Ectodermal cell (in vitro differentiated cells): Measurements from ENCODE around the gene RRP36.
"Not testable (repeated sequence)": the region's sequence is repeated elsewhere in the genome, so short reads cannot be mapped to it uniquely, and the experiment has no call there.

ENCODE experiments used
- H3K27ac ChIP-seq: 2 replicates; pipeline ENCODE4 v1.7.0; 2013; ENCODE audit warnings: mild to moderate bottlenecking, low read depth, low read length; ENCODE audit not compliant: insufficient read depth, poor library complexity, severe bottlenecking
- H3K27me3 ChIP-seq: 2 replicates; pipeline ENCODE4 v1.7.0; 2013; ENCODE audit warnings: mild to moderate bottlenecking, low read length; ENCODE audit not compliant: insufficient read depth, control insufficient read depth, poor library complexity, severe bottlenecking
- H3K36me3 ChIP-seq: one replicate; pipeline ENCODE4 v1.7.0; 2013; ENCODE audit warnings: low read length; ENCODE audit not compliant: control insufficient read depth, insufficient read depth
- H3K4me1 ChIP-seq: one replicate; pipeline ENCODE4 v1.7.0; 2013; ENCODE audit warnings: low read length; ENCODE audit not compliant: control insufficient read depth, insufficient read depth
- H3K4me3 ChIP-seq: 2 replicates; pipeline ENCODE4 v1.7.0; 2013; ENCODE audit warnings: low read depth, low read length, control low read depth; ENCODE audit not compliant: insufficient read depth
- H3K9me3 ChIP-seq: 2 replicates; pipeline ENCODE4 v1.7.0; 2013; ENCODE audit warnings: mild to moderate bottlenecking, low read length, moderate library complexity; ENCODE audit not compliant: control insufficient read depth
- WGBS, 2 experiments: methylation state at CpG; one replicate each; pipeline ENCODE4 v1.1.7; 2013; ENCODE audit warnings: missing lambda C conversion rate in 2 of 2; 5-methylcytosine and 5-hydroxymethylcytosine counted together

The RRP36 gene

GRCh38 chr6:43037197-43037596, 15.8 kb downstream of the RRP36 start:
- Histone ChIP-seq H3K4me3 (no peak overlapping the region), H3K4me1 (peaks cover 5% of the 10 kb centered on the region), H3K9me3 (no peaks in the 10 kb centered on the region), H3K27me3 (no peaks in the 10 kb centered on the region), H3K27ac (no peak overlapping the region), H3K36me3 (peaks cover 41% of the 10 kb centered on the region)
- 86 to 87% methylated on average over 5 of the region's 5 CpGs for WGBS, 2 experiments

- Histone ChIP-seq H3K27ac (no peak overlapping the region), H3K27me3 (no peaks in the 10 kb centered on the region), H3K36me3 (peaks cover 41% of the 10 kb centered on the region), H3K4me3 (no peak overlapping the region), H3K9me3 (no peaks in the 10 kb centered on the region), H3K4me1 (peaks cover 5% of the 10 kb centered on the region)
- WGBS, 2 experiments: 91 to 95% methylated on average over 9 of the region's 9 CpGs
Measured at GRCh38 chr6:43037706-43038105, 16.3 kb downstream of the RRP36 start.

GRCh38 chr6:43038727-43039126, 17.3 kb downstream of the RRP36 start:
- Histone ChIP-seq H3K9me3 (no peaks in the 10 kb centered on the region), H3K27me3 (no peaks in the 10 kb centered on the region), H3K4me1 (peaks cover 5% of the 10 kb centered on the region), H3K36me3 (peaks cover 36% of the 10 kb centered on the region), H3K27ac (no peak overlapping the region), H3K4me3 (no peak overlapping the region)
- 96% methylated on average over 9 of the region's 9 CpGs for WGBS, 2 experiments

- H3K27ac ChIP-seq: no peak overlapping the region
- WGBS, 2 experiments: 96 to 97% methylated on average over 18 of the region's 18 CpGs
- H3K36me3 ChIP-seq: peaks cover 44% of the 10 kb centered on the region
- no peaks in the 10 kb centered on the region for H3K9me3 ChIP-seq
- H3K4me3 ChIP-seq: no peak overlapping the region
- no peaks in the 10 kb centered on the region for H3K27me3 ChIP-seq
- H3K4me1 ChIP-seq: peaks cover under 1% of the 10 kb centered on the region
Measured at GRCh38 chr6:43040542-43041257, 19.3 kb downstream of the RRP36 start.

GRCh38 chr6:43041475-43041874, 20.1 kb downstream of the RRP36 start:
- peaks cover 46% of the 10 kb centered on the region for H3K36me3 ChIP-seq

GRCh38 chr6:43043310-43043709, 21.9 kb downstream of the RRP36 start:
- H3K27ac ChIP-seq: no peak overlapping the region
- no peaks in the 10 kb centered on the region for H3K27me3 ChIP-seq
- peaks cover 46% of the 10 kb centered on the region for H3K36me3 ChIP-seq
- no peaks in the 10 kb centered on the region for H3K9me3 ChIP-seq
- WGBS, 2 experiments: 94 to 98% methylated on average over 9 of the region's 9 CpGs
- no peaks in the 10 kb centered on the region for H3K4me1 ChIP-seq
- H3K4me3 ChIP-seq: no peak overlapping the region

More at GRCh38 chr6:43041475-43041874, 20.1 kb downstream of the RRP36 start:
- H3K27ac ChIP-seq, H3K4me1 ChIP-seq, H3K4me3 ChIP-seq, H3K9me3 ChIP-seq, H3K27me3 ChIP-seq: not testable (repeated sequence)
- 88 to 94% methylated on average over 8 of the region's 8 CpGs for WGBS, 2 experiments

- Histone ChIP-seq H3K27me3 (no peaks in the 10 kb centered on the region), H3K27ac (no peak overlapping the region), H3K36me3 (peaks cover 53% of the 10 kb centered on the region), H3K4me3 (no peak overlapping the region), H3K4me1 (no peaks in the 10 kb centered on the region), H3K9me3 (no peaks in the 10 kb centered on the region)
- 93 to 96% methylated on average over 11 of the region's 11 CpGs for WGBS, 2 experiments
Measured at GRCh38 chr6:43045371-43045930, 24.0 kb downstream of the RRP36 start.

- Histone ChIP-seq H3K9me3 (no peaks in the 10 kb centered on the region), H3K4me3 (no peak overlapping the region), H3K27ac (no peak overlapping the region), H3K27me3 (no peaks in the 10 kb centered on the region), H3K4me1 (peaks cover 7% of the 10 kb centered on the region), H3K36me3 (peaks cover 50% of the 10 kb centered on the region)
- 93 to 95% methylated on average over 7 of the region's 7 CpGs for WGBS, 2 experiments
Measured at GRCh38 chr6:43047998-43048397, 26.6 kb downstream of the RRP36 start.

GRCh38 chr6:43050981-43051380, 29.6 kb downstream of the RRP36 start:
- H3K27me3 ChIP-seq: no peaks in the 10 kb centered on the region
- 95 to 96% methylated on average over 17 of the region's 17 CpGs for WGBS, 2 experiments
- no peak overlapping the region for H3K27ac ChIP-seq
- H3K4me3 ChIP-seq: no peak overlapping the region
- H3K9me3 ChIP-seq: no peaks in the 10 kb centered on the region
- peaks cover 35% of the 10 kb centered on the region for H3K36me3 ChIP-seq
- H3K4me1 ChIP-seq: peaks cover 9% of the 10 kb centered on the region

GRCh38 chr6:43052225-43052841, 30.9 kb downstream of the RRP36 start:
- Histone ChIP-seq H3K4me3 (peak overlapping the region; percentile 82), H3K36me3 (peaks cover 26% of the 10 kb centered on the region), H3K4me1 (peaks cover 9% of the 10 kb centered on the region), H3K9me3 (no peaks in the 10 kb centered on the region), H3K27me3 (no peaks in the 10 kb centered on the region), H3K27ac (no peak overlapping the region)
- WGBS, 2 experiments: 92 to 95% methylated on average over 19 of the region's 19 CpGs
